ENCODE results near the gene GNAL.

The GNAL gene

GRCh38 chr18:11801573-11801972, 112.5 kb downstream of the GNAL start:
- no peak for DNase-seq (ENCODE audit: extremely low read depth in 1 of 2, low read depth in 1 of 2)

- no peak for DNase-seq (ENCODE audit: extremely low read depth in 1 of 2, low read depth in 1 of 2)
These were observed 113.1 kb downstream of the GNAL start for GRCh38 chr18:11802158-11802557.

GRCh38 chr18:11802586-11802985, 113.5 kb downstream of the GNAL start:
- DNase-seq (ENCODE audit: extremely low read depth in 1 of 2, low read depth in 1 of 2): no peak

GRCh38 chr18:11807233-11807632, 118.2 kb downstream of the GNAL start:
- no peak for DNase-seq (ENCODE audit: extremely low read depth in 1 of 2, low read depth in 1 of 2)

- no peak for DNase-seq (ENCODE audit: extremely low read depth in 1 of 2, low read depth in 1 of 2)
These were observed 119.2 kb downstream of the GNAL start for GRCh38 chr18:11808001-11808855.

- DNase-seq (ENCODE audit: extremely low read depth in 1 of 2, low read depth in 1 of 2): no peak
These were observed 120.8 kb downstream of the GNAL start for GRCh38 chr18:11809895-11810294.

GRCh38 chr18:11810379-11810778, 121.3 kb downstream of the GNAL start:
- DNase-seq (ENCODE audit: extremely low read depth in 1 of 2, low read depth in 1 of 2): no peak

- no peak for DNase-seq (ENCODE audit: extremely low read depth in 1 of 2, low read depth in 1 of 2)
These were observed 121.9 kb downstream of the GNAL start for GRCh38 chr18:11811009-11811408.

- DNase-seq (ENCODE audit: extremely low read depth in 1 of 2, low read depth in 1 of 2): no peak
These were observed 128.2 kb downstream of the GNAL start for GRCh38 chr18:11817229-11817628.

GRCh38 chr18:11818486-11819203, 129.6 kb downstream of the GNAL start:
- no peak for DNase-seq (ENCODE audit: extremely low read depth in 1 of 2, low read depth in 1 of 2)

- DNase-seq (ENCODE audit: extremely low read depth in 1 of 2, low read depth in 1 of 2): no peak
These were observed 130.9 kb downstream of the GNAL start for GRCh38 chr18:11819938-11820337.

- no peak for DNase-seq (ENCODE audit: extremely low read depth in 1 of 2, low read depth in 1 of 2)
These were observed 131.6 kb downstream of the GNAL start for GRCh38 chr18:11820697-11821096.

GRCh38 chr18:11821208-11821607, 132.1 kb downstream of the GNAL start:
- DNase-seq (ENCODE audit: extremely low read depth in 1 of 2, low read depth in 1 of 2): no peak

- DNase-seq (ENCODE audit: extremely low read depth in 1 of 2, low read depth in 1 of 2): no peak
These were observed 132.7 kb downstream of the GNAL start for GRCh38 chr18:11821643-11822237.

GRCh38 chr18:11823545-11823944, 134.5 kb downstream of the GNAL start:
- DNase-seq (ENCODE audit: extremely low read depth in 1 of 2, low read depth in 1 of 2): no peak

GRCh38 chr18:11826836-11827235, 137.8 kb downstream of the GNAL start:
- no peak for DNase-seq (ENCODE audit: extremely low read depth in 1 of 2, low read depth in 1 of 2)

GRCh38 chr18:11828786-11829432, 139.8 kb downstream of the GNAL start:
- no peak for DNase-seq (ENCODE audit: extremely low read depth in 1 of 2, low read depth in 1 of 2)

GRCh38 chr18:11830585-11830984, 141.5 kb downstream of the GNAL start:
- no peak for DNase-seq (ENCODE audit: extremely low read depth in 1 of 2, low read depth in 1 of 2)

- DNase-seq (ENCODE audit: extremely low read depth in 1 of 2, low read depth in 1 of 2): no peak
These were observed 142.9 kb downstream of the GNAL start for GRCh38 chr18:11831921-11832320.

- no peak for DNase-seq (ENCODE audit: extremely low read depth in 1 of 2, low read depth in 1 of 2)
These were observed 145.7 kb downstream of the GNAL start for GRCh38 chr18:11834772-11835171.

GRCh38 chr18:11839556-11839955, 150.5 kb downstream of the GNAL start:
- DNase-seq (ENCODE audit: extremely low read depth in 1 of 2, low read depth in 1 of 2): no peak

Data from stimulated activated CD8-positive, alpha-beta memory T cell treated with anti-CD3 and anti-CD28 coated beads, Interleukin-7, amount 100 ng/mL, for 48 hours (primary cell).